Stimulated activated CD4-positive, alpha-beta T cell treated with anti-CD3 and anti-CD28 coated beads, TNF-alpha, amount 100 ng/mL, for 4 hours (primary cell): ENCODE measurements around the gene DCAF10.
A peak's percentile ranks its signal among the peaks of the same experiment; 100 is the strongest.
"Not testable (repeated sequence)": the region's sequence is repeated elsewhere in the genome, so short reads cannot be mapped to it uniquely, and the experiment has no call there.

Experiments
- DNase-seq, 3 experiments: peaks; one replicate each; pipeline ENCODE4 v3.0.0-alpha.2; 2020; ENCODE audit warnings: low read depth in 3 of 3

DCAF10 gene

DNA sequence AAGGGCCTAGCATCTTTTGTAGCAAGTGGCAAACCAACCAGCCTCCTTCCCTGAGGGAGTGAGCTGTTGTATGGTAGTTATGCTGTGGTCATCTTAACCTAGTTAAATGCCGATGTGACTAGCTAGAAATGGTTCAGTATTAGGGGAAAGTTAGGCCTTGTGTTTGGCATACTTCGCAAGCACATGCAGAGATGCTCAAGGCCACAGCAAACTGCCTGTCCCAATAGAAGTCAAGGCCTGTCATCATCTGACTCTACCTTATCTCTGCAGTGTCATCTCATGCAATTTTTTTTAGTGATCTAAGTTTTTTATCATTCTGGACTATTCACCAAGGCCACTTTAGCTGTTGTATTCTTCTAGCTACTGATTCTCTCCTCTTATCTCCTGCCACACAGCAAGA is 10.5 kb upstream of the DCAF10 start:
- DNase-seq = no peak

DNA sequence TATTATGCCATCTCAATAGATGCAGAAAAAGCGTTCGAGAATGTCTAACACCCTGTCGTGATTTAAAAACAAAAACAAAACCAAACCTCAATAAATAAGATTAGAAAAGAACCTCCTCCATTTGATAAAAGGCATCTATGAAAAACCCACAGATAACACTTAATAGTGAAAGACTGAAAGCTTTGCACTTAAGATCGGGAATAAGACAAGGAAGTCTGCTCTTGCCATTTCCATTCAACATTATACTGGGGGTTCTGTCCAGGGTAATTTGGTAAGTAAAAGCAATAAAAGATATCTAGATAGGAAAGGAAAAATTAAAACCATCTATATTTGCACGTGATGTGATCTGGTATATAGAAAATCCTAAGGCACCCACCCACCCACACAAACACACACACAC is 8.5 kb upstream of the DCAF10 start:
- DNase-seq = no peak

DNA sequence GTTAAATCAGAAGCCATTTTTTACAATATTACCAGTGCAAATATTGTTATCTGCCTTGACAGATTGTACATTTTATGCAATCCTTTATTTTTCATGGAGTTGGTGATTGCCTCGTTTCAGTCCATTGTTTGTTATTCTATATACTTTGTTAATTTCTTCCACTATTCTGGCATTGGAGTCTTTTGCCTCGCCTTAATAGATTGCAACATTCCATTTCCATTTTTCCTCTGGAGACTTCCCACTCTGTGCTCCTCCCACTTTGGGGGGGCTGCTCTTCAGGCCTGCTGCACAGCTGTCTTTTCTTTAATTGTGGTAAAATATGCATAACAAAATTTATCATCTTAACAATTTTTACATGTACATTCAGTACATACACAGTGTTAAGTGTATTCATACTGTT is 4.4 kb upstream of the DCAF10 start:
- no peak for DNase-seq

DNA sequence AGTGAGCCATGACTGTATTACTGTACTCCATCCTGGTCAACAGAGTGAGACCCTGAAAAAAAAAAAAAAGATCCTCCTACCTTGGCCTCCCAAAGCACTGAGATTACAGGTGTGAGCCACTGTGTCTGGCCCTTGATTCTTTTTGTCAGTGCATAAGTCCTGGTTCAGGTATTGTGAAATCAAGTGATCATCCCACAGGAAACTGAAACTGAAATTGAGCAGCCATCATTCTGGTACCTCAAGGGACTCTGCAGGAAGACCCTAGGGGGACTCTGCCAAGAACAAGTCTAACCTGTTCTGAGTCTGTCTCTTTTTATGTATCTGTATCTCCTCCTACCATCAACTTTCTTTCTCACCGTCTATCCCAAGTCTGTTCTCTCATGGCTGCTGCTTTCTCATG is 1.9 kb upstream of the DCAF10 start:
- DNase-seq = no peak

DNA sequence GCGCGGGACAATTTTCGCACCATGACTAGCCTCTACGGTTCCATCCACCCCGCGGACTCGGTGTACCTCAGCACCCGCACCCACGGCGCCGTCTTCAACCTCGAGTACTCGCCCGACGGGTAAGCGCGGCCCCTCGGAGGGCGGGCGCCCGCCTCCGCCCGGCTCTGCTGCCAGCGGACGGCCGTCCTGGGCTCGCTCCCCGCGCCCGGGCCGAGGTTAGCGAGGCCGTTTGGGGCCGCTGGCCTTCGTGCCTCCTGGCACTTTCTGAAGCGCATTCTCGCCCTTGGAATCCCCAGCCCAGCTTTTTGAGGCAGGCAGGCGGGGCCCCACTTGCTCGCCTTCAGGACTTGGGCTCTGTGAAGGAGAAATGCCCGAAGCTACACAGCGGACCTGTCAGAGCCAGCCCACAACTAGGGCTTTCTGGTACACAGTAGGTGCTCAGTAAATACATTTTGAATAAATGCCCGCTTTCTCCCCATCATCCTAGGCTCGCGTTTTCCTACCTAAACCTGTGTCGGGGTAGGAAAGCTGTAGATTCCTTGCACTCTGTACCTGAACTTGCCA is 772 bp downstream of the DCAF10 start:
- peak in 1 of 3 experiments; percentile 16 for DNase-seq

DNA sequence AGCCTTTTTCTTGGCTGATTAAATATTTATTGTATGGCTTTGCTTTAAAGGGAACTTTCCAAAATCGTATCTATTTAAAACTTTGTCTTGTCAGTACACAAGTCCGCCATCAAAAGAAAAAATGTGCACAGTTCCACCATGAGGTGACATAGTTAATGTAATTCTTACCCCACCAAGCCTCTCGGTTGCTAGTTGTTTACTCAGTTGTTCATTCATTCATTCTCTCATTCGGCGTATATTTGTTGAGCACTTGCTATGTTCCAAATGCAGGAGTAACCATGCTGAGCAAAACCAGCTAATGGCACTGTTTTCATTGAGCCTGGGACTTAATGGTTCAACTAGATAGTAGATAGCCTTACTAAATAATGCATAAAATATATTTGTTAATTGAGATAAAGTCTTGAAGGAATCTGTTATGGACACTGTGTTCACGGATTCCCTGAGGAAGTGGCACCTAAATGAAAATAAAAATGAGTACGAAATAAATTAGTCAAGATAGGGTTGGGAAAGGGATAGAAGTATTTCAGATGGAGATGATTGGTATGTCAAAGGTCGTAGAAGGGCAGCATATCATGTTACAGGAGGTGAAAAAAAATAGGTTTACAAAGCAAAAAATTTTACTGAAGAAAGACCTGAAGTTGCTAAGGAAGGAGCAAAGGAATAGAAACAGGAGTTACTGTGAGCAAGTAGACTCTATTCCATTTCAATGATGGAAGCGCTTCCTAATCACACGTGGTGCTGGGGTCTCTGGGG is 1.5 kb downstream of the DCAF10 start:
- DNase-seq = no peak

DNA sequence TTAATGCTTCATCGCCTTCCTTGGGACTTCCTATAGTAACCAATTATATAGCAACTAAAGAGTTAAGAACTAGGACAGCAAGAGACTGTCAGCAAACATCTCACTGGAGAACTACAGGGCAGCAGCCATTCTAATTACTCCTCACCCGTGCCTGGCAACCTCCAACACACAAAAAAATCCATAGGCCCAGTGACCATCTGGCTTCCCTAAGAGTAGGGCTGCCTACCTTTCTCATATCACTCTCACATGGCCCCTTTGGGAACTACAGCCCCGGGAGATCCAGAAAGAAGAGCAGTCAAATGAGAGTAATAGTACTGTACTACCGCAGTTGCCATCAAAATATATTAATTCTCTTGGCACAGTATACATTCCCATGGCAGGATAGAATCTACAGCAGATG is 5.7 kb downstream of the DCAF10 start:
- DNase-seq = no peak

DNA sequence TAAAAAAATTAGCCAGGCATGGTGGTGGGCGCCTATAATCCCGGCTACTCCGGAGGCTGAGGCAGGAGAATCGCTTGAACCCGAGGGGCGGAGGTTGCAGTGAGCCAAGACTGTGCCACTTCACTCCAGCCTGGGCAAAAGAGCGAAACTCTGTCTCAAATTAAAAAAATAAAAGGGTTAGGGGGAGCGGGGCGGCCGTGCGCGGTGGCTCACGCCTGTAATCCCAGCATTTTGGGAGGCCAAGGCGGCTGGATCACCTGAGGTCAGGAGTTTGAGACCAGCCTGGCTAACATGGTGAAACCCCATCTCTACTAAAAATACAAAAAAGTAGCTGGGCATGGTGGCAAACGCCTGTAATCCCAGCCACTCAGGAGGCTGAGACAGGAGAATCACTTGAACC is 9.1 kb downstream of the DCAF10 start:
- DNase-seq = not testable (repeated sequence)

DNA sequence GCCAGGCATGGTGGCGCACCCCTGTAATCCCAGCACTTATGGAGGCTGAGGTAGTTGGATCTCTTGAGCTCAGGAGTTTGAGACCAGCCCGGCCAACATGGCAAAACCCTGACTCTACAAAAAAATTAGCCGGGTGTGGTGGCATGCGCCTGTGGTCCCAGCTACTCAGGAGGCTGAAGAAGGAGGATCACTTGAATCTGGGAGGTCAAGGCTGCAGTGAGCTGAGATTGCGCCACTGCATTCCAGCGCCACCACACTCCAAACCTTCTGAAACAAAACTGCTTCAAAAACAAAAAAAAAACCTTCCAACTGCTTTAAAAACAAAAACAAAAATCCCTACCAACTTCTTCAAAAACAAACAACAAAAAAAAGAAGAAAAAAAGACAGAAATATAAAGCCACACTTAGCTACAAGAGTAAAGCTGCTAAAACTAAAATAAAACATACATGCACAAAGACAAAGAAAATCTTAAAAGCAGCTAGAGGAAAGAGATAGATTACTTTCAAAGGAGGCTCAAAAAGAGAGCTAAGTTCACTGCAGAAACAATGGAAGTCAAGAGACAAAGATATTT is 11.4 kb downstream of the DCAF10 start:
- DNase-seq = no peak

DNA sequence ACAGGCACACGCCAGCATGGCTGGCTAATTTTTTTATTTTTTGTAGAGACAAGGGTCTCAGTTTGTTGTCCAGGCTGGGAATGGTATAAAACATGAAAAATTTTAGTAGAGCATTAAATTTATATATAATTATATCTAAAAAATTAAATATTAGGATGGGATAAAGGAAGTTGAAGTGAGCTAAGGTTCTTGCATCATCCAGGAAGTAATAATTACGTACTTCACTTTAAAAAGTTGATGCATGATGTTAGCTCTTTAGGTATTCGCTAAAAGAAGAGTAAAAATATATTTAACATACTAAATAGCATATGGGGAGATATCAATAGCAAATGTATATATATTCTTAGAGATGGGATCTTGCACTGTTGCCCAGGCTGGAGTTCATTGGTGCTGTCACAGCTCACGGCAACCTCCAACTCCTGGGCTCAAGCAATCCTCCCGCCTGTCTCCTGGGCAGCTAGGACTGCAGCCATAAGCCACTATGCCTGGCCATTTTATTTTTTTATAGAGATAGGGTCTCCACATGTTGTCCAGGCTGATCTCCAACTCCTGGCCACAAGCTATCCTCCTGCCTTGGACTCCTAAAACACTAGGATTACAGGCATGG is 12.3 kb downstream of the DCAF10 start:
- DNase-seq = no peak

DNA sequence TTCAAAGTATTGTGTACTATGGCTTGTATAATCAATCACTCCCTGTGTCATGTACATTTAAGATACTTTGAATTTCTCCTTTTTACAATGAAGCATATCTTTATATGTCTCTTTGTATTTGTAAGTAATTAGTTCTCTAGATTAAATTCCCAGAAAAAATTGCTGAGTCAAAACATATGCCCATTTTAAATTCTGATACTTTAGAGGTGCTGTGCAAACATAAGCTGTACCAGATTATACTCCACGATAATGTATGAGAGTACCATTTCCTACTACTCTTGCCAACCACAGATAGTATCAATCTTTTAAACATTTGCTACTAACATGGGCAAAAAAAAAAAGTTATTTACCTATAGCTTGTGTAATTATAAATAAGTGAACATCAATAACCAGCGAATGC is 18.3 kb downstream of the DCAF10 start:
- no peak for DNase-seq

DNA sequence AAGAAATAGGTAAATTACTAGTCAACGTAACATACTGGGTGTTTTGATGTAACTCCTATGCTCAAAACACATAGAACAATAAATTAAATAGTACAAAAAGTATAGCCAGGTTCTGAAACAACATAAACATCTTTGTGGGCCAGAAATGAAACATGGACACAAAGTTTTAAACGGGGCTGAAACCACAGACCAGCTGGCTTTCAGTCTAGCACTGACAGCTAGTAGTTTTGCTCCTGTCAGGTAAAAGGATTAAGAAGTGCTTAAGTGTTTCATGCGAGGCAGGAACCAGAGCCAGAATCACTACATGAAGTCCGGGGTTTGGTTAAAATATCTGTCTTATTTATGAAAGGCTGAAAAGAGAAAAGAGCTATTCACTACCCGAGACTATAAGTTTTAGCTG is 19.5 kb downstream of the DCAF10 start:
- no peak for DNase-seq

DNA sequence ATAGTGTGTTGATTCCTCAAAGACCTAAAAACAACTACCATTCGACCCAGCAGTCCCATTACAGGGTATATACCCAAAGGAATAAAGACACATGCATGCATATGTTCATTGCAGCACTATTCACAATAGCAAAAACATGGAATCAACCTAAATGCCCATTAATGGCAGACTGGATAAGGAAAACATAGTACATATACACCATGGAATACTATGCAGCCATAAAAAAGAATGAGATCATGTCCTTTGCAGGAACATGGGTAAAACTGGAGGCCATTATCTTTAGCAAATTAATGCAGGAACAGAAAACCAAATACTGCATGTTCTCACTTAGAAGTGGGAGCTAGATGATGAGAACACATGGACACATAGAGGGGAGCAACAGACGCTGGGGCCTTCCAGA is 24.6 kb downstream of the DCAF10 start:
- not testable (repeated sequence) for DNase-seq

DNA sequence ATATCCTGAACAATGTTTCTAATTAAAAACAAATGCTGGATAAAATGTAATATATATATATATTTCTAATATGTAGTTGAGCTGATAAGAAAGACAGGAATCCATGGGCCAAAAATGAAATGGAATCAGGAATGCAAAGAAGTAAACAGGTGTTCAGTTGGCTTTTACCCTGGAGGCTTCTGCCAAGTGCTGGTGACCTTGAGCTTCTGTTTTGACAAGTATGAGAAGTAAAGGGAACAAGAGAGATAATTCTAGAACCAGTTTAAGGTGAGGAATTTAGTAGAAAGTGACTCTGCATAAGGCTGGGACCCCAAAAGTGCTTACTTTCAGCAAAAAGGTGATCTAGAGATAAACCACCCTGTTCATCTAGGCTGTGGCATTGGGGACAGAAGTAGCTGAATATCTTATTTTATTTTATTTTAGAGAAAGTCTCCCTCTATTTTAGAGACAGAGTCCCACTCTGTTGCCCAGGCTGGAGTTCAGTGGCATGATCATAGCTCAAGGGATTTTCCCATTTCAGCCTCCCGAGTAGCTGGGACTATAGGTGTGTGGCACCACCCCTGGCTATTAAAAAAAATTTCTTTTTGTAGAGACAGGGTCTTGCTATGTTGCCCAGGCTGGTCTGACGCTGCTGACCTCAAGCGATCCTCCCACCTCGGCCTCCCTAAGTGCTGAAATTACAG is 27.0 kb downstream of the DCAF10 start:
- no peak for DNase-seq

DNA sequence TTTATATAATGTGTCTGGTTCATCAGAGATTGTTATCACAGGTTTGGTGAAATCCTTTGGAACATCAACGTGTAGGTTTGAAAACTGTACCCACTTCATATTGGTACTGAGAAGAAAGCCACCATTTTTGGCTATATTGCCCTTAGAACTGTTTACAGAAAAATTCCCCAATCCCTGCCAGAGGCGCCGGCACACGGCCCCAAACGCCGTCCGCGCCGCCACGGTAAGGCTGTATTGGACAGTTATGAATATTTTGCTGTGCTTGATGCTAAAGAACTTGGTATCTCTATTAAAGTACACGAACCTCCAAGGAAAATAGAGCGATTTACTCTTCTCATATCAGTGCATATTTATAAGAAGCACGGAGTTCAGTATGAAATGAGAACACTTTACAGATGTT is 35.2 kb downstream of the DCAF10 start:
- DNase-seq = no peak

DNA sequence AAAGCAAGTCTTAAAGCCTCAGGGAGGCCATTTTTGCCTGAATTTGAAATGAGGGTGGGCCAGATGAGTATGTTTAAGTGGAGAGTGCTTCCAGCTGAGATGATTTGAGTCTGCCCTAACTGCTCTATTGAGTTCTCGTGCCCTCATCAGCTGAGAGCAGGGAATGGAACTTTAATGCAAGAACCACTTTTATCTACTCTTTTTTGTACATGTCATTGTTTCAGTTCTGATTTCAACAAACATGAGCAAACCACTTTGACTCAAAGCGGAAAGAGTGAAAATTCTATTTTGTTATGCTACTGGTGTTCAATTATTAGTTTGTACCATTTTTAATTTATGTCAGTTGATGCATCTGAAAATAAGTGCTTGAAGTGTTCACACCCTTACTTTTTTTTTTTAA is 35.8 kb downstream of the DCAF10 start:
- DNase-seq = no peak

DNA sequence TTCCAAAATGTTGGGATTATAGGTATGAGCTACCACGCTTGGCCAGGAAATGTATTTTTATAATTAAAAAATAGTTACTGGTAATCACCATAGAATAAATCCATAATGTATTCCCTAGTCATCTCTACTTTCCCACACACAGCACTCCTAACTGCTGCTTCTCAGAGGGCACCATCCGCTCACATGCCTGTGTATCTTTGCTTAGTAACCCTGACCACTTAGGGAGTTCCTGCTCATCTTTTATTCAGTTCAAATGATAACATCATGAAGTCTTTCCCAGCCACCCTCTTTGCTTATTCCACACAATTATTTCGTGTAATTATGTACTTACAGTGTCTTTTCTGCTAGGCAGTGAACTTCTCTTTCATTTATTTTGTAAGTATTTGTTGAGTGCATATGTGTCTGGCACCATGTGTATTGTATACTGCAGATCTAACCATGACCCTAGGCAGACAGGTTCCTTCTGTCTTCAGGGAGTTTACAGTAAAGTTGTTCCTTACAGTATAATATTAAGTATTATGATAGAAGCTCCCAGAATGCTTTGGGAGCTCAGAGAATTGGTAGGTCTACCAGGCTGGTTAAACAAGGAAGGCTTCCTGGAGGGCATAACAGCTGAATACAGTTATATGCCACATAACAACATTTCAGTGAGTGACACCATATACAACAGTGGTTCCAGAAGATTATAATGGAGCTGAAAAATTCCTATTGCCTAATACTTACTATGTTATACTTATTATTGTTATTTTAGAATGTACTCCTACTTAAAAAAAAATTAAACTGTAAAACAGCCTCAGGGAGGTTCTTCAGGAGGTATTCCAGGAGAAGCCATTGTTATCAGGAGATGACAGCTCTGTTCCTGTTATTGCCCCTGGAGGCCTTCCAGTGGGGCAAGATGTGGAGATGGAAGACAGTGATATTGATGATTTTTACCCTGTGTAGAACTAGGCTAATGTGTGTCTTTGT is 39.2 kb downstream of the DCAF10 start:
- no peak for DNase-seq

DNA sequence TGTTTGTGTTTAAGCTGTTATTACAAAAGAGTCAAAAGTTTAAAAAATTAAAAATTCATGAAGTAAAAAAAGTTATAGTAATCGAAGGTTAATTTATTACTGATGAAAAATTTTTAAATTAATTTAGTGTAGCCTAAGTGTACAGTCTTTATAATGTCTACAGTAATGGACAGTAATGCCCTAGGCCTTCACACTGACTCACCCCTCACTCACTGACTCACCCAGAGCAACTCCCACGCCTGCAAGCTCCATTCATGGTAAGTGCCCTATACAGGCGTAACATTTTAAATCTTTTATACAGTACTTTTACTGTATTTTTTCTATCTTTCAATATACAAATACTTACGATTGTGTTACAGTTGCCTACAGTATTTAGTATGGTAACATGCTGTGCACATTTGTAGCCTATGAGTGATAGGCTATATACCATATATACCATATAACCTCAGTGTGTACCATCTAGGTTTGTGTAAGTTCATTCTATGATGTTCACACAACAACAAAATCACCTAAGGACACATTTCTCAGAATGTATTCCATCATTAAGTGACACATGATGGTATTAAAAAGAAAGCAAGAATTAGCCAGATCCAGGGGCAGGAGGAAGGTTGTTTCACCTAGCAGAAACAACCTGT is 40.1 kb downstream of the DCAF10 start:
- DNase-seq = no peak

DNA sequence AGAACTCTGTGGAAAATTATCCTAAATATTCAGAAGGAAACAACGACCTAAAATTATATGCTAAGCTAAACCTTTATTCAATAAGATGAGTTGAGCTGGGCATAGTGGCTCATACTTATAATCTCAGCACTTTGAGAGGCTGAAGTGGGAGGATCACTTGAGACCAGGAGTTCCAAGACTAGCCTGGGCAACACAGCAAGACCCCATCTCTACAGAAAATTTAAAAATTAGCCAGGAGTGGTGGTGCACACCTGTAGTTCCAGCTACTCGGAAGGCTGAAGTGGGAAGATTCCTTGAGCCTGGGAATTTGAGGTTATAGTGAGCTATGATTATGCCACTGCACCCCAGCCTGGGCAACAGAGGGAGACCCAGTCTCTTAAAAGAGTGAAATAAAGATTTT is 51.6 kb downstream of the DCAF10 start:
- DNase-seq = no peak

DNA sequence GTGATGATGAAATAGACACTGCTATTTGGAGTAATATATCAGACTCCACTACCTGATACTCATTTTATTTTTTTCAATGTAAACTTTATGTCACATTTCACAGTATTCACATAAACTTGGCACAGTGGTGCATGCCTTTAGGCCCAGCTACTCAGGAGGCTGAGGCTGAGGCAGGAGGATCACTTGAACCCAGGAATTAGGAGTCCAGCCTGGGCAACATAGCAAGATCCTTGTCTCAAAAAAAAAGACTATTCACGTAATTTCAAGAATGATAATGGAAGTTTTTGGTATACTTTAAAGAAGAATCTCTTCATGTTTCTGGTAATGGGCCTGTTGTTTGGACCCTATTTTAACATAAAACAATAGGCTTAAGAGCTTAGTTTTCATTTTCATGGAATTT is 56.0 kb downstream of the DCAF10 start:
- DNase-seq = no peak

DNA sequence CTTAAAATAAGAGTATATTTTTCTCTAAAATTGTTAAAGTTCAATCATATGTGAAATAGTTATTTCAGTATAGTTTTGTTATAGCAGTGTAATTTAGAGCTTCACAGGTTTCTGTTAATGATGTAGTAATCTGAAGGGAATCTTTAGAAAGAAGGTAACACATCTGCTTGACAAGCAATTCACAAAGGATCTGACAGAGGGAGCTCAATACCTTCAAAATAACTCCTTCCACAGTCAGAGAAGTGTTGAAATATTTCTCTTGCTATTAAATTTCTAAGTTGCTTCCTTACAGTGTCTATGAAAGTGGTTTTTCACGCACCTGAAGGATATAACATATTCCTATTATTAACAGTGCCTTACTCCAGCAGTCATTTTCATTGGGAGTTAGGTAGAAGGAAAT is 58.4 kb downstream of the DCAF10 start:
- DNase-seq = no peak
